ENCODE measurements around the gene SLC14A1. TPM values are rescaled to one million over a fixed set of nuclear protein-coding genes. Genes with fewer than 3 reads are reported as not detected.

Gene SLC14A1
- polyA plus RNA-seq, 6 donors from 2014 or later: 1.0 to 3.8 (median 1.9) TPM; not detected in 1

DNA sequence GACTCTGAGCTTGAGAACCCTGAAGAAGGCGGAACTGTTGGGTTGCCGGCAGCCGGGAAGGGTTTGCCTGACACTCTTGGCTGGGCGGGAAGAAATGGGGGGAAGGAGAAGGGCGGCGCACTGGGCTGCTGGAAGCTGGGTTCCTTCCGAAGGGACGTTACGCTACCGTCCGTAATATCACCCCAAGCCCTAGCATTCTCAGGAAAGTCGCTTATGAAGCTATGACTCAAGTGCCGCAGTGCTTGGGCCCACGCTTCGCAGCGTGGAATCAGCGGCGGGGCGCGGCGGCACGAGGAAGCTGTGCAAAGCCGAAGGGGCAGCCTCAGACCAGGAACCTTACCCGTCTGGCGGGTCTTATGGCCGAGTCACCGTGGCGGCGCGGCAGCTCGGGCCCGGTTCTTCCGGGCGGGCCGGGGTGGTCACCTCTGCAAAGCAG is 51.3 kb downstream of the SLC14A1 start:
- Mint-ChIP-seq H3K4me1 (peaks cover 16 to 27% (median 18%) of the 10 kb centered on the region in 3 donors), H3K27me3 (peaks cover 40 to 75% (median 48%) of the 10 kb centered on the region in 3 donors), H3K9me3 (peaks cover 0 to 2% (median 0%) of the 10 kb centered on the region in 7 donors), H3K36me3 (peaks cover 0 to 4% of the 10 kb centered on the region in 2 donors), H3K4me3 (peak overlapping the region; percentile 82 to 92 (median 88)), H3K27ac (peak overlapping the region in 4 of 6 donors; percentile 3 to 79 (median 40))
- peak; percentile 5 for DNase-seq
- ATAC-seq (ENCODE audit: low read depth in 2 of 2): peak; percentile 69 to 71

- Mint-ChIP-seq H3K27ac (no peak overlapping the region), H3K9me3 (peaks cover 0 to 2% (median 0%) of the 10 kb centered on the region in 7 donors), H3K27me3 (peaks cover 40 to 75% (median 44%) of the 10 kb centered on the region in 3 donors), H3K36me3 (no peaks in the 10 kb centered on the region), H3K4me1 (peaks cover 16 to 27% (median 18%) of the 10 kb centered on the region in 3 donors), H3K4me3 (peak overlapping the region; percentile 82 to 92 (median 88))
- no peak for ATAC-seq (ENCODE audit: low read depth in 2 of 2)
- DNase-seq: no peak
Measured at GRCh38 chr18:45775743-45776142, 51.8 kb downstream of the SLC14A1 start.

- H3K27me3 Mint-ChIP-seq: peaks cover 43 to 82% (median 49%) of the 10 kb centered on the region in 3 donors
- ATAC-seq (ENCODE audit: low read depth in 2 of 2) (no peak), DNase-seq (no peak)
- H3K9me3 Mint-ChIP-seq: peaks cover 0 to 2% (median 0%) of the 10 kb centered on the region in 7 donors
- peaks cover 16 to 27% (median 18%) of the 10 kb centered on the region in 3 donors for H3K4me1 Mint-ChIP-seq
- H3K4me3 Mint-ChIP-seq: no peak overlapping the region
- peak overlapping the region in 1 of 6 donors; percentile 65 for H3K27ac Mint-ChIP-seq
- H3K36me3 Mint-ChIP-seq: peaks cover 0 to 4% of the 10 kb centered on the region in 2 donors
Measured at GRCh38 chr18:45777393-45777792, 53.4 kb downstream of the SLC14A1 start.

DNA sequence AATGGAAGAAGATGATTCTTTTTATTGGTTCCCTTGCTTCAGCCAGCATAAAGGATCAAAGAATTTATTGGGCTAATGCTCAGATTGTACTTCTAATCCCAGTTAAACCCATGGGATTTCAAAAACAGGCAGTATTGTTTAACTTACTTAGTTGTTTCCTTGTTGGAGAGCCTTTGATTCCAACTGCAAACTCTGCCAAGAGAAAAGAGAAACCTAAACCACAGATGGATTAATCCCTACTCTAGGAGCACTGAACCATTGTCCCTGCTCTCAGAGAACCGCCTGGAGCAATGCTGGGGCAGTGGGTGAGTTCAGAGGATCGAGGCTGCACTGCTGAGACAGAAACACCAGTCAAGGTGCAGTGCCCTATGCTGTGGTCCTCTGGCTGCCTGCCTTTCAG is 56.6 kb downstream of the SLC14A1 start:
- ATAC-seq (ENCODE audit: low read depth in 2 of 2) (no peak), DNase-seq (no peak)
- peaks cover 0 to 2% (median 0%) of the 10 kb centered on the region in 7 donors for H3K9me3 Mint-ChIP-seq
- no peak overlapping the region for H3K27ac Mint-ChIP-seq
- peaks cover 42 to 67% (median 52%) of the 10 kb centered on the region in 3 donors for H3K27me3 Mint-ChIP-seq
- no peak overlapping the region for H3K4me3 Mint-ChIP-seq
- H3K36me3 Mint-ChIP-seq: peaks cover 0 to 4% of the 10 kb centered on the region in 2 donors
- peaks cover 0 to 9% (median 4%) of the 10 kb centered on the region in 3 donors for H3K4me1 Mint-ChIP-seq

DNA sequence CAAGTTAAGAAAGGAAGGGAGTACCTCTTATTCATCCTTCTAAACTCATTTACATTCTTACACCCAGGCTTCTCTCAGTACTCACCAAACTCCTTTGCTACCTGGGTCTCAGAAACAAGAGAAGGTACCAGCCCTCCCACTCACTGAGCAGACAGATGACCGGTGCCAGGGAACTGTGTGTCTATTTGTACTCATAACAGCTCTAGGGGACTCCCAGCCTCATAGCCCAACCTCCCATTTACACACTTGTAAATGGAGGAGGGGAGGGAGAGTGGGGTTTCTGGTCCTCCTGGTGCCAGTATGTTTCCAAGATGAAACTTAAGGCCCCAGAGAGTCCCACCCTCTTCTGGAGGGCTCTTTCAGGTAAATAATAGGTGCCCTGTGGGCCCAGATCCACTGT is 58.7 kb downstream of the SLC14A1 start:
- Mint-ChIP-seq H3K4me3 (no peak overlapping the region), H3K27ac (no peak overlapping the region), H3K9me3 (peaks cover 0 to 2% (median 0%) of the 10 kb centered on the region in 7 donors), H3K4me1 (no peaks in the 10 kb centered on the region), H3K27me3 (peaks cover 30 to 52% (median 47%) of the 10 kb centered on the region in 3 donors), H3K36me3 (peaks cover 0 to 4% of the 10 kb centered on the region in 2 donors)
- no peak for DNase-seq
- ATAC-seq (ENCODE audit: low read depth in 2 of 2): no peak

DNA sequence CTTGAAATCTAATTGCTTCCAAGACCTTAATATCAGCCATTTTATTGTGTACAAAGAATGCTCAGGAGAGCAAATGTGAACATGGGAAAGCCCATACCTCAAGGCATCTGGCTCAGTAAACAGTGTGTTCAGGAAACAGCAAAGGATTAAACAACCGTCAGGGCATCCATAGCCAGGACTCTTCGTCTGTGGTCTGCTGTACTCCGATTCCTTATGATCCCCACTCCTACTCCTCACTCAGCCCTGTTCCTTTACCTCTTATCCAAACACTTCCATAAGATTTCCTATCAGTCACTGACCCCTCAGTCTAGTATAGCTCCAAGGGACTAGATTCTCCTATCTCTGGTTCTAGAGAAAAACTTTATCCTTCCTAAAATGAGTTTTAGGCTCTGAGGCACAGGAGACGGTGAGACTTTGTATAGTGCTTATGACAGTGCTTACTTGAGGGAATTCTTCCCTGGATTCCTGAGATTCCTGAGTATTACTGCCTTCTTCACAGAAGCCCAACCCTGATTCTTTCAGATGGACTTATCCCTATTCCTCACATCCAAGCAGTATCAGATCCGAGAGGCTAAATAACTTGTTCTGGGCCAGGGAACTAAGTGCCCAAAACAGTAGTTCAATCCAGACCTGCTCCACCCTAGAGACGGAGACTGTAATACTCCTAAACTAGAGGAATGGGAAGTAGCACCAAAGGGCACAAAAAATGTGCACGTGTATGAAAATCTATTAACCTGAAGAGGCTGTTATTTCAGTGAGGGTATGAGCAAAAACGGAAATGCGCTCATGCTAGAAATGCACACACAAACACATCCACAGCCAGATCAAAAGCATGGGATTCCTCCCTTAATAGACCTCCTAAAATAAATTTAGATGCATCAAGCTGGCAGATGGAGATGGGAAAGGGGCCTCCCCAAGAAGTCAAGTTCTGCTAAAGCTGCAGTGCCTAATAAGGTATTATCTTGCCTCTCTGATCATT is 59.4 kb downstream of the SLC14A1 start:
- no peak for ATAC-seq (ENCODE audit: low read depth in 2 of 2)
- Mint-ChIP-seq H3K4me3 (no peak overlapping the region), H3K27me3 (peaks cover 24 to 45% (median 40%) of the 10 kb centered on the region in 3 donors), H3K27ac (no peak overlapping the region), H3K36me3 (peaks cover 0 to 4% of the 10 kb centered on the region in 2 donors), H3K9me3 (peaks cover 0 to 2% (median 0%) of the 10 kb centered on the region in 7 donors), H3K4me1 (no peaks in the 10 kb centered on the region)
- DNase-seq: no peak

DNA sequence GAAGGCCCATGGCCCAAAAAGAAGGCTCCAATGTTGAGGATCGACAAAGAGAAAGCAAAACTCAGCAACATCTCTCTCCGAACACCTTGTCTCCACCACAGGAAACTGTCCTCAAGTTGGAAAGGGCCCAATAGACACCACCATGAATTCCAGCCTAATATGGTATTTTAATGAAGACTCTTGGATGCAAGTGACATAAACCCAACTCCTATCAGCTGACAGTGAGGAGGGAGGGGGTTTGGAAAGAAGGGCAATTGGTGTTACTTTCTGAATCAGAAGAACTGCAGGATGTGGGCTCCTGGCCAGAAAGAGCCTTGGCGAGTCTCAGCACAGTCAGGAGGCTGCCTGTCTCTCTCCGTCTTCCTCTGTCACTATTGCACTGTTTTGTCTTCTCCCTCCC is 61.2 kb downstream of the SLC14A1 start:
- Mint-ChIP-seq H3K27me3 (peaks cover 19 to 28% (median 22%) of the 10 kb centered on the region in 3 donors), H3K4me1 (no peaks in the 10 kb centered on the region), H3K9me3 (peaks cover 0 to 3% (median 0%) of the 10 kb centered on the region in 7 donors), H3K36me3 (peaks cover 0 to 4% of the 10 kb centered on the region in 2 donors), H3K27ac (no peak overlapping the region), H3K4me3 (peak overlapping the region in 1 of 8 donors; percentile 40)
- no peak for DNase-seq
- no peak for ATAC-seq (ENCODE audit: low read depth in 2 of 2)

DNA sequence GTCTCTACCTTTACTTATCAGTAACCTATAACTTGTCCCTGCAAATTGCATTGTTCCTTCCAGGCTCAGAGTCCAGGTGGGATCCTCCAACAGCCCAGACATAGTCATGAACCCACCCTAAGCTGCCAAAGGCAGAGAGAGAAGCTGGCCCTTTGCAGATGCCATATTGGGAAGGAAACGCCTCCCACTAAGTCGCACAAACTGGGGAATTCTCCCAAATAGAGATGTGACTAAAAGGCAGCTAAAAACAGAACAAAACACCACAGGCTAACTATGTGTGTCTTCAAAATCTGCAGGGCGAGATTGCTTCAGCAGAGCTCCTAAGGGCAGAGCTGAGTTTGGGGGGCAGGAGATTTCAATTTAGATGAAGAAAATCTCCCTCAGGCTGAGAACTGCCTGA is 63.0 kb downstream of the SLC14A1 start:
- H3K4me1 Mint-ChIP-seq: no peaks in the 10 kb centered on the region
- DNase-seq: no peak
- no peak overlapping the region for H3K27ac Mint-ChIP-seq
- no peaks in the 10 kb centered on the region for H3K36me3 Mint-ChIP-seq
- H3K9me3 Mint-ChIP-seq: peaks cover 0 to 4% (median 0%) of the 10 kb centered on the region in 7 donors
- H3K4me3 Mint-ChIP-seq: no peak overlapping the region
- no peak for ATAC-seq (ENCODE audit: low read depth in 2 of 2)
- peaks cover 10 to 14% (median 11%) of the 10 kb centered on the region in 3 donors for H3K27me3 Mint-ChIP-seq

GRCh38 chr18:45787346-45787745 is 63.4 kb downstream of the SLC14A1 start:
- Mint-ChIP-seq H3K4me1 (no peaks in the 10 kb centered on the region), H3K27ac (no peak overlapping the region), H3K4me3 (no peak overlapping the region)

DNA sequence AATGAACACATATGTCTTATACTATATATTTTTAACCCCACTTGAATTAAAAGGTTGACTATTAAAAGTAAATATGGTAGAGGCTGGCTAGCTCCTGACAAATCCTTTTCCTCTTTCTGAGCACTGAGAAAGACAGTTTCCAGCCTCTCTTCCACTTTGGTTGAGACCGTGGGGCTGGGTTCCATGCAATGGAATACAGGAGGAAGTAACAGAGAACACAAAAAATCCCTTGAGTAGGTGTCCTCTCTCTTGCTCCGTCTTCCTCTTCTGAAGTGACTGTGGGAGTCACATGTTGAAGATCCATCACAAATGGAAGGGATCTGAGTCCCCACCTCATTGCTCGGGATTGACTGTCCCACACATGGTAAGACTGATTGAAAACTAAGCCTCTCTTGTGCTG is 64.9 kb downstream of the SLC14A1 start:
- no peaks in the 10 kb centered on the region for H3K36me3 Mint-ChIP-seq
- DNase-seq: no peak
- no peaks in the 10 kb centered on the region for H3K4me1 Mint-ChIP-seq
- peaks cover 0 to 6% (median 2%) of the 10 kb centered on the region in 7 donors for H3K9me3 Mint-ChIP-seq
- H3K4me3 Mint-ChIP-seq: no peak overlapping the region
- no peak for ATAC-seq (ENCODE audit: low read depth in 2 of 2)
- H3K27me3 Mint-ChIP-seq: no peaks in the 10 kb centered on the region
- no peak overlapping the region for H3K27ac Mint-ChIP-seq

More at GRCh38 chr18:45787346-45787745, 63.4 kb downstream of the SLC14A1 start:
- peaks cover 7 to 10% (median 9%) of the 10 kb centered on the region in 3 donors for H3K27me3 Mint-ChIP-seq
- peaks cover 0 to 4% (median 0%) of the 10 kb centered on the region in 7 donors for H3K9me3 Mint-ChIP-seq
- no peaks in the 10 kb centered on the region for H3K36me3 Mint-ChIP-seq
- ATAC-seq (ENCODE audit: low read depth in 2 of 2) (no peak), DNase-seq (no peak)

GRCh38 chr18:45792506-45793263 is 68.7 kb downstream of the SLC14A1 start:
- ATAC-seq (ENCODE audit: low read depth in 2 of 2): no peak
- Mint-ChIP-seq H3K4me3 (no peak overlapping the region), H3K27ac (no peak overlapping the region)

GRCh38 chr18:45793264-45793965 is 69.4 kb downstream of the SLC14A1 start:
- H3K27ac Mint-ChIP-seq: no peak overlapping the region
- DNase-seq: no peak
- ATAC-seq (ENCODE audit: low read depth in 2 of 2): no peak
- H3K27me3 Mint-ChIP-seq: peaks cover 0 to under 1% (median 0%) of the 10 kb centered on the region in 3 donors
- peaks cover 0 to 12% (median 4%) of the 10 kb centered on the region in 7 donors for H3K9me3 Mint-ChIP-seq
- H3K36me3 Mint-ChIP-seq: no peaks in the 10 kb centered on the region
- H3K4me1 Mint-ChIP-seq: no peaks in the 10 kb centered on the region
- no peak overlapping the region for H3K4me3 Mint-ChIP-seq

More at GRCh38 chr18:45792506-45793263, 68.7 kb downstream of the SLC14A1 start:
- no peak for DNase-seq
- Mint-ChIP-seq H3K27me3 (no peaks in the 10 kb centered on the region), H3K36me3 (no peaks in the 10 kb centered on the region), H3K4me1 (no peaks in the 10 kb centered on the region), H3K9me3 (peaks cover 0 to 10% (median 4%) of the 10 kb centered on the region in 7 donors)
